GM21619 (cell line): ENCODE results near the gene BCAS3.

Experiments used
- ATAC-seq: cut with Tn5 transposase; IDR thresholded peaks from one replicate; pipeline ENCODE4 v1.9.1; 2021; ENCODE audit not compliant: unreplicated experiment

BCAS3 gene

GRCh38 chr17:61117983-61118382, 440.3 kb downstream of the BCAS3 start:
- ATAC-seq = no peak

- ATAC-seq = no peak
Observed at GRCh38 chr17:61118871-61119270, 441.2 kb downstream of the BCAS3 start.

- no peak for ATAC-seq
Observed at GRCh38 chr17:61122326-61122913, 444.8 kb downstream of the BCAS3 start.

GRCh38 chr17:61124562-61124961, 446.9 kb downstream of the BCAS3 start:
- no peak for ATAC-seq

- no peak for ATAC-seq
Observed at GRCh38 chr17:61126473-61127249, 449.0 kb downstream of the BCAS3 start.

- ATAC-seq = no peak
Observed at GRCh38 chr17:61127960-61128359, 450.3 kb downstream of the BCAS3 start.

GRCh38 chr17:61128661-61129115, 451.0 kb downstream of the BCAS3 start:
- ATAC-seq = no peak

GRCh38 chr17:61129267-61130254, 451.9 kb downstream of the BCAS3 start:
- ATAC-seq = no peak

GRCh38 chr17:61130330-61130729, 452.7 kb downstream of the BCAS3 start:
- no peak for ATAC-seq

GRCh38 chr17:61131585-61131984, 453.9 kb downstream of the BCAS3 start:
- ATAC-seq = no peak

GRCh38 chr17:61132524-61132923, 454.9 kb downstream of the BCAS3 start:
- ATAC-seq = no peak

- no peak for ATAC-seq
Observed at GRCh38 chr17:61133853-61134252, 456.2 kb downstream of the BCAS3 start.

GRCh38 chr17:61134551-61135235, 457.0 kb downstream of the BCAS3 start:
- ATAC-seq = no peak

GRCh38 chr17:61135782-61136181, 458.1 kb downstream of the BCAS3 start:
- no peak for ATAC-seq

GRCh38 chr17:61136296-61136695, 458.6 kb downstream of the BCAS3 start:
- ATAC-seq = no peak

GRCh38 chr17:61139219-61139618, 461.6 kb downstream of the BCAS3 start:
- peak; percentile 98 for ATAC-seq

GRCh38 chr17:61140081-61140786, 462.6 kb downstream of the BCAS3 start:
- no peak for ATAC-seq

- ATAC-seq = no peak
Observed at GRCh38 chr17:61143026-61143425, 465.4 kb downstream of the BCAS3 start.

- no peak for ATAC-seq
Observed at GRCh38 chr17:61144137-61144536, 466.5 kb downstream of the BCAS3 start.
